Neural progenitor cell (in vitro differentiated cells): ENCODE results near the gene SNTG2. TPM values are rescaled to one million over a fixed set of nuclear protein-coding genes. Genes with fewer than 3 reads are reported as not detected.

ENCODE experiments used
- DNase-seq: peaks from one replicate; pipeline ENCODE4 v3.0.0-alpha.2; 2016; ENCODE audit warnings: low spot score
- H2AFZ ChIP-seq: fragments of 200-600 bp; sonication (generic); replicated peaks from 2 replicates; pipeline ENCODE4 v1.6.1; 2016; ENCODE audit warnings: antibody characterized with exemption
- H3F3A ChIP-seq: fragments of 200-600 bp; sonication (generic); 2 replicates; pipeline ENCODE4 v1.6.1; 2016; ENCODE audit warnings: antibody characterized with exemption, low read depth
- H3K27ac ChIP-seq: fragments of 200-600 bp; sonication (generic); 2 replicates; pipeline ENCODE4 v1.5.1; 2016; ENCODE audit warnings: mild to moderate bottlenecking
- H3K27me3 ChIP-seq: fragments of 200-600 bp; sonication (generic); 2 replicates; pipeline ENCODE4 v1.6.1; 2016; ENCODE audit warnings: mild to moderate bottlenecking, moderate library complexity
- H3K36me3 ChIP-seq: fragments of 200-600 bp; sonication (generic); 2 replicates; pipeline ENCODE4 v1.5.1; 2016
- H3K4me1 ChIP-seq: fragments of 200-600 bp; sonication (generic); 2 replicates; pipeline ENCODE4 v1.6.1; 2016; ENCODE audit warnings: mixed run types
- H3K4me2 ChIP-seq: fragments of 200-600 bp; sonication (generic); 2 replicates; pipeline ENCODE4 v1.6.1; 2016
- H3K4me3 ChIP-seq: fragments of 200-600 bp; sonication (generic); 2 replicates; pipeline ENCODE4 v1.5.1; 2016
- H3K79me2 ChIP-seq: fragments of 200-600 bp; sonication (generic); 2 replicates; pipeline ENCODE4 v1.6.1; 2016; ENCODE audit warnings: low read depth
- H3K9ac ChIP-seq: fragments of 200-600 bp; sonication (generic); 2 replicates; pipeline ENCODE4 v1.6.1; 2016
- H3K9me3 ChIP-seq: fragments of 200-600 bp; sonication (generic); 2 replicates; pipeline ENCODE4 v1.5.1; 2016; ENCODE audit warnings: low read depth
- H4K20me1 ChIP-seq: fragments of 200-600 bp; sonication (generic); 2 replicates; pipeline ENCODE4 v1.6.1; 2016; ENCODE audit warnings: low read depth
- H3K27ac Mint-ChIP-seq: 3 replicates; pipeline ENCODE4 v1.8.0; 2021; ENCODE audit warnings: mixed read lengths
- H3K27me3 Mint-ChIP-seq: 2 replicates; pipeline ENCODE4 v1.8.0; 2022; ENCODE audit warnings: low read depth, mild to moderate bottlenecking, inconsistent platforms, moderate library complexity, mixed read lengths; ENCODE audit not compliant: insufficient read depth
- H3K36me3 Mint-ChIP-seq: 3 replicates; pipeline ENCODE4 v1.8.0; 2021; ENCODE audit warnings: mixed read lengths
- H3K4me1 Mint-ChIP-seq: 3 replicates; pipeline ENCODE4 v1.8.0; 2021; ENCODE audit warnings: mixed read lengths
- H3K4me3 Mint-ChIP-seq: 3 replicates; pipeline ENCODE4 v1.8.0; 2021; ENCODE audit warnings: mild to moderate bottlenecking, moderate library complexity, mixed read lengths
- H3K9me3 Mint-ChIP-seq: 3 replicates; pipeline ENCODE4 v1.8.0; 2020; ENCODE audit warnings: mixed read lengths
- CTCF ChIP-seq: fragments of 200-600 bp; sonication (generic); IDR thresholded peaks from 2 replicates; pipeline ENCODE4 v1.5.1; 2017; ENCODE audit warnings: antibody characterized with exemption, mild to moderate bottlenecking
- EZH2 ChIP-seq: fragments of 200-600 bp; sonication (generic); IDR thresholded peaks from 2 replicates; pipeline ENCODE4 v1.6.1; 2017; ENCODE audit warnings: antibody characterized with exemption, mild to moderate bottlenecking, moderate library complexity
- EZH2phosphoT487 ChIP-seq: fragments of 200-600 bp; sonication (generic); IDR thresholded peaks from 2 replicates; pipeline ENCODE4 v1.6.1; 2017; ENCODE audit warnings: antibody characterized with exemption
- total RNA-seq: library from RNA; depleted of rRNA; stranded (reverse); fragments of >200 nt; gene quantifications from 2 replicates; pipeline ENCODE4 v1.2.3, GENCODE V29; 2015; ENCODE audit warnings: low replicate concordance

SNTG2 gene
- total RNA-seq, 1 donor from 2014 or later: 1.1 TPM

- Mint-ChIP-seq H3K4me3 (no peak overlapping the region), H3K36me3 (no peaks in the 10 kb centered on the region), H3K4me1 (no peaks in the 10 kb centered on the region), H3K27ac (no peak overlapping the region), H3K9me3 (no peaks in the 10 kb centered on the region), H3K27me3 (no peaks in the 10 kb centered on the region)
- Histone ChIP-seq H3K4me2 (no peak overlapping the region), H3K36me3 (no peaks in the 10 kb centered on the region), H4K20me1 (no peaks in the 10 kb centered on the region), H3K79me2 (no peaks in the 10 kb centered on the region), H3K4me1 (no peaks in the 10 kb centered on the region), H3K9ac (no peak overlapping the region), H3K9me3 (no peaks in the 10 kb centered on the region), H3K27ac (no peak overlapping the region), H3K4me3 (no peak overlapping the region), H3F3A (no peaks in the 10 kb centered on the region), H3K27me3 (no peaks in the 10 kb centered on the region), H2AFZ (no peak overlapping the region)
- TF ChIP-seq EZH2 (no peak), CTCF (no peak), EZH2phosphoT487 (no peak)
- DNase-seq: peak; percentile 13
Measured at GRCh38 chr2:1266351-1266750, 315.7 kb downstream of the SNTG2 start.

DNA sequence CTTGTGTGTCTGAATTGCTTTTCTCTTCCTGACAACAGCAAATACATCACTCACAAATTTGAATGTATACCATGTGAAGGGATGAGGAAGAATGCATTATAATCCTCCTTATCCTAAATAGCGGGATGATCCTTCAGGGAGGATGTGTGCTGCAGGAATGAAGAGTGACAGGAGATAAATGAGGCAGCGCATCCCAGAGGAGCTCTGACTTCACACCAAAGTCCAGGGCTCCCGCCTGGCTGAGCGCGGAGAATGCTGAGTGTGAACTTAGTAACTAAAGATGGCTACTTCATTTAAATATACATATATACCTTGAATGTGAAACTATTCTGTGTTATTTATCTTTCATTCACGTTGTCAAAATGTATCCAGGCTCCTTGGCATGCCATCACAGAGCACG is 317.4 kb downstream of the SNTG2 start:
- Histone ChIP-seq H3K36me3 (no peaks in the 10 kb centered on the region), H3K79me2 (no peaks in the 10 kb centered on the region), H3K4me2 (no peak overlapping the region), H3K27me3 (no peaks in the 10 kb centered on the region), H3K9ac (no peak overlapping the region), H3K9me3 (no peaks in the 10 kb centered on the region), H3F3A (no peaks in the 10 kb centered on the region), H3K27ac (no peak overlapping the region), H3K4me3 (no peak overlapping the region), H3K4me1 (no peaks in the 10 kb centered on the region), H4K20me1 (no peaks in the 10 kb centered on the region), H2AFZ (no peak overlapping the region)
- H3K4me3 Mint-ChIP-seq: no peak overlapping the region
- H3K4me1 Mint-ChIP-seq: no peaks in the 10 kb centered on the region
- no peak for TF ChIP-seq EZH2
- TF ChIP-seq CTCF: no peak
- H3K27me3 Mint-ChIP-seq: no peaks in the 10 kb centered on the region
- H3K36me3 Mint-ChIP-seq: no peaks in the 10 kb centered on the region
- no peak for DNase-seq
- no peaks in the 10 kb centered on the region for H3K9me3 Mint-ChIP-seq
- H3K27ac Mint-ChIP-seq: no peak overlapping the region

GRCh38 chr2:1269812-1270211 is 319.2 kb downstream of the SNTG2 start:
- Mint-ChIP-seq H3K27me3 (no peaks in the 10 kb centered on the region), H3K36me3 (no peaks in the 10 kb centered on the region), H3K9me3 (peaks cover 10% of the 10 kb centered on the region), H3K27ac (no peak overlapping the region), H3K4me3 (no peak overlapping the region), H3K4me1 (no peaks in the 10 kb centered on the region)
- H3K36me3 ChIP-seq: no peaks in the 10 kb centered on the region
- DNase-seq: no peak
- TF ChIP-seq EZH2phosphoT487 (no peak), CTCF (no peak), EZH2 (no peak)
- no peaks in the 10 kb centered on the region for H3K4me1 ChIP-seq
- no peaks in the 10 kb centered on the region for H3K27me3 ChIP-seq
- H3K4me3 ChIP-seq: no peak overlapping the region
- no peak overlapping the region for H3K27ac ChIP-seq
- no peak overlapping the region for H2AFZ ChIP-seq
- H3K9ac ChIP-seq: no peak overlapping the region
- no peaks in the 10 kb centered on the region for H4K20me1 ChIP-seq
- no peaks in the 10 kb centered on the region for H3K79me2 ChIP-seq
- no peak overlapping the region for H3K4me2 ChIP-seq
- no peaks in the 10 kb centered on the region for H3F3A ChIP-seq
- H3K9me3 ChIP-seq: no peaks in the 10 kb centered on the region

GRCh38 chr2:1272835-1273234 is 322.2 kb downstream of the SNTG2 start:
- Histone ChIP-seq H3K9me3 (no peaks in the 10 kb centered on the region), H3K79me2 (no peaks in the 10 kb centered on the region), H3K4me1 (no peaks in the 10 kb centered on the region), H3K4me2 (no peak overlapping the region), H3K4me3 (no peak overlapping the region), H3K36me3 (no peaks in the 10 kb centered on the region), H3K9ac (no peak overlapping the region), H3K27me3 (no peaks in the 10 kb centered on the region), H3F3A (no peaks in the 10 kb centered on the region), H2AFZ (no peak overlapping the region), H4K20me1 (no peaks in the 10 kb centered on the region), H3K27ac (no peak overlapping the region)
- H3K27ac Mint-ChIP-seq: no peak overlapping the region
- H3K27me3 Mint-ChIP-seq: no peaks in the 10 kb centered on the region
- TF ChIP-seq CTCF (no peak), EZH2phosphoT487 (no peak), EZH2 (no peak)
- DNase-seq: no peak
- peaks cover 20% of the 10 kb centered on the region for H3K9me3 Mint-ChIP-seq
- H3K36me3 Mint-ChIP-seq: no peaks in the 10 kb centered on the region
- no peak overlapping the region for H3K4me3 Mint-ChIP-seq
- no peaks in the 10 kb centered on the region for H3K4me1 Mint-ChIP-seq
